ENCODE results near the gene MAPK10. TPM values are rescaled to one million over a fixed set of nuclear protein-coding genes. Genes with fewer than 3 reads are reported as not detected.
A peak's percentile ranks its signal among the peaks of the same experiment; 100 is the strongest.
"Not testable (repeated sequence)": the region's sequence is repeated elsewhere in the genome, so short reads cannot be mapped to it uniquely, and the experiment has no call there.

The MAPK10 gene
- total RNA-seq, 4 donors from 2014 or later = 0.15 to 1.5 (median 0.35) TPM; not detected in 1

- Histone ChIP-seq H3K27ac (peak overlapping the region; percentile 67 to 79 (median 72)), H3K36me3 (no peaks in the 10 kb centered on the region), H3K9me3 (no peaks in the 10 kb centered on the region), H3K4me3 (no peak overlapping the region), H3K4me1 (peaks cover 6 to 10% of the 10 kb centered on the region in 2 donors), H3K27me3 (no peaks in the 10 kb centered on the region)
- DNase-seq = no peak
- intact Hi-C loops (cut with DNase I; ENCODE audit: low total_unique reads) (loop anchor here (10.0 kb wide), 1 partner anchor 207 kb away; no protein-coding TSS in a partner anchor), in situ Hi-C loops (cut with MboI; ENCODE audit: low sequenced_read_pairs in 4 of 4) (no loop called here)
- no peak for ATAC-seq
- TF ChIP-seq CTCF (IDR thresholded peaks at IDR 0.05 in 4 of 5, conservative IDR thresholded peaks at IDR 0.05 in 1 of 5) (no peak), POLR2A (IDR thresholded peaks at IDR 0.05) (no peak)
Observed at GRCh38 chr4:86031927-86032326, 327.9 kb downstream of the MAPK10 start.

- intact Hi-C loops (cut with DNase I; ENCODE audit: low total_unique reads) = no loop called here
- ATAC-seq = no peak
Observed at GRCh38 chr4:86026720-86027119, 333.1 kb downstream of the MAPK10 start.

GRCh38 chr4:86021671-86022070 is 338.2 kb downstream of the MAPK10 start:
- H3K9me3 ChIP-seq; H3K27ac ChIP-seq; H3K4me3 ChIP-seq; ATAC-seq; H3K27me3 ChIP-seq; in situ Hi-C loops (cut with MboI; ENCODE audit: low sequenced_read_pairs in 4 of 4); DNase-seq; intact Hi-C loops (cut with DNase I; ENCODE audit: low total_unique reads); H3K36me3 ChIP-seq; H3K4me1 ChIP-seq: not testable (repeated sequence)

More at GRCh38 chr4:86026720-86027119, 333.1 kb downstream of the MAPK10 start:
- in situ Hi-C loops (cut with MboI; ENCODE audit: low sequenced_read_pairs in 4 of 4) = no loop called here
- Histone ChIP-seq H3K9me3 (no peaks in the 10 kb centered on the region), H3K27ac (no peak overlapping the region), H3K27me3 (no peaks in the 10 kb centered on the region), H3K36me3 (no peaks in the 10 kb centered on the region), H3K4me1 (no peaks in the 10 kb centered on the region), H3K4me3 (no peak overlapping the region)
- TF ChIP-seq POLR2A (IDR thresholded peaks at IDR 0.05) = no peak
- TF ChIP-seq CTCF (IDR thresholded peaks at IDR 0.05 in 4 of 5, conservative IDR thresholded peaks at IDR 0.05 in 1 of 5) = no peak
- no peak for DNase-seq

GRCh38 chr4:86019906-86020305 is 339.9 kb downstream of the MAPK10 start:
- no peak for ATAC-seq
- Histone ChIP-seq H3K4me1 (no peaks in the 10 kb centered on the region), H3K36me3 (no peaks in the 10 kb centered on the region), H3K4me3 (no peak overlapping the region), H3K27me3 (no peaks in the 10 kb centered on the region), H3K9me3 (no peaks in the 10 kb centered on the region), H3K27ac (no peak overlapping the region)
- TF ChIP-seq CTCF (IDR thresholded peaks at IDR 0.05 in 4 of 5, conservative IDR thresholded peaks at IDR 0.05 in 1 of 5) (no peak), POLR2A (IDR thresholded peaks at IDR 0.05) (no peak)
- intact Hi-C loops (cut with DNase I; ENCODE audit: low total_unique reads) (no loop called here), in situ Hi-C loops (cut with MboI; ENCODE audit: low sequenced_read_pairs in 4 of 4) (no loop called here)
- DNase-seq = no peak

GRCh38 chr4:86019362-86019761 is 340.5 kb downstream of the MAPK10 start:
- H3K27me3 ChIP-seq = no peaks in the 10 kb centered on the region
- H3K27ac ChIP-seq = no peak overlapping the region
- ATAC-seq (no peak), DNase-seq (no peak)
- no peak overlapping the region for H3K4me3 ChIP-seq
- H3K9me3 ChIP-seq = no peaks in the 10 kb centered on the region
- intact Hi-C loops (cut with DNase I; ENCODE audit: low total_unique reads) = no loop called here
- no peaks in the 10 kb centered on the region for H3K4me1 ChIP-seq
- TF ChIP-seq CTCF (IDR thresholded peaks at IDR 0.05 in 4 of 5, conservative IDR thresholded peaks at IDR 0.05 in 1 of 5) (no peak), POLR2A (IDR thresholded peaks at IDR 0.05) (no peak)
- no peaks in the 10 kb centered on the region for H3K36me3 ChIP-seq
- in situ Hi-C loops (cut with MboI; ENCODE audit: low sequenced_read_pairs in 4 of 4) = no loop called here
